Measurements from ENCODE around the gene MEGF6. TPM values are rescaled to one million over a fixed set of nuclear protein-coding genes. Genes with fewer than 3 reads are reported as not detected.

Gene MEGF6
- polyA plus RNA-seq, 1 donor (not counting 4 experiments of a cell fraction or from before 2014, with no cell fraction given) = 0.24 TPM

- TF ChIP-seq EZH2 (IDR thresholded peaks at IDR 0.05; ENCODE audit: low read length) (no peak), CTCF (optimal IDR thresholded peaks at IDR 0.05 in 1 of 3, IDR thresholded peaks at IDR 0.05 in 1 of 3, conservative IDR thresholded peaks at IDR 0.05 in 1 of 3; ENCODE audit: extremely low read depth in 1 of 3, insufficient read depth in 2 of 3, low read length in 3 of 3) (no peak)
These were observed 133.9 kb downstream of the MEGF6 start for GRCh38 chr1:3477241-3477995.

GRCh38 chr1:3476666-3477065, 134.6 kb downstream of the MEGF6 start:
- dilution Hi-C loops (cut with MboI; ENCODE audit: extremely low pct_ligation_motif_present, low sequenced_read_pairs) = no loop called here

More at GRCh38 chr1:3477241-3477995, 133.9 kb downstream of the MEGF6 start:
- Histone ChIP-seq H3K9ac (ENCODE audit: control insufficient read depth, extremely low read depth, insufficient read depth, low read length) (no peak overlapping the region), H3K27ac (ENCODE audit: control insufficient read depth, insufficient read depth, low read length) (no peak overlapping the region), H3K9me1 (ENCODE audit: control insufficient read depth, extremely low read depth, insufficient read depth, low read length) (no peaks in the 10 kb centered on the region), H3K79me2 (ENCODE audit: control insufficient read depth, insufficient read depth, low read length) (no peaks in the 10 kb centered on the region), H3K36me3 (ENCODE audit: control insufficient read depth in 2 of 2, extremely low read depth in 1 of 2, insufficient read depth in 2 of 2, low read length in 2 of 2) (peaks cover 0 to 13% of the 10 kb centered on the region in 2 experiments), H3K4me2 (ENCODE audit: control insufficient read depth, extremely low read depth, insufficient read depth, low read depth, low read length) (no peak overlapping the region), H4K20me1 (ENCODE audit: control insufficient read depth, extremely low read depth, insufficient read depth, low read length) (peaks cover under 1% of the 10 kb centered on the region), H3K4me1 (ENCODE audit: control insufficient read depth, extremely low read depth, insufficient read depth, low read length) (peaks cover 26% of the 10 kb centered on the region), H3K27me3 (ENCODE audit: control insufficient read depth, extremely low read depth, insufficient read depth, low read length) (no peaks in the 10 kb centered on the region), H2AFZ (ENCODE audit: control insufficient read depth, low read length) (no peak overlapping the region), H3K4me3 (ENCODE audit: control insufficient read depth in 2 of 3, extremely low read depth in 1 of 3, insufficient read depth in 2 of 3, low read depth in 1 of 3, low read length in 3 of 3) (no peak overlapping the region), H3K9me3 (ENCODE audit: control insufficient read depth, low read depth, low read length) (no peaks in the 10 kb centered on the region)
- DNase-seq (ENCODE audit: low read depth, low spot score) = no peak
- no peak for FAIRE-seq
- dilution Hi-C loops (cut with MboI; ENCODE audit: extremely low pct_ligation_motif_present, low sequenced_read_pairs) = no loop called here

More at GRCh38 chr1:3476666-3477065, 134.6 kb downstream of the MEGF6 start:
- FAIRE-seq = no peak
- H3K9ac ChIP-seq (ENCODE audit: control insufficient read depth, extremely low read depth, insufficient read depth, low read length) = no peak overlapping the region
- peaks cover 4% of the 10 kb centered on the region for H4K20me1 ChIP-seq (ENCODE audit: control insufficient read depth, extremely low read depth, insufficient read depth, low read length)
- no peak overlapping the region for H3K4me2 ChIP-seq (ENCODE audit: control insufficient read depth, extremely low read depth, insufficient read depth, low read depth, low read length)
- no peak overlapping the region for H3K27ac ChIP-seq (ENCODE audit: control insufficient read depth, insufficient read depth, low read length)
- no peaks in the 10 kb centered on the region for H3K9me3 ChIP-seq (ENCODE audit: control insufficient read depth, low read depth, low read length)
- H3K36me3 ChIP-seq (ENCODE audit: control insufficient read depth in 2 of 2, extremely low read depth in 1 of 2, insufficient read depth in 2 of 2, low read length in 2 of 2) = peaks cover 0 to 13% of the 10 kb centered on the region in 2 experiments
- no peaks in the 10 kb centered on the region for H3K79me2 ChIP-seq (ENCODE audit: control insufficient read depth, insufficient read depth, low read length)
- DNase-seq (ENCODE audit: low read depth, low spot score) = no peak
- no peak overlapping the region for H2AFZ ChIP-seq (ENCODE audit: control insufficient read depth, low read length)
- no peak for TF ChIP-seq CTCF (optimal IDR thresholded peaks at IDR 0.05 in 1 of 3, IDR thresholded peaks at IDR 0.05 in 1 of 3, conservative IDR thresholded peaks at IDR 0.05 in 1 of 3; ENCODE audit: extremely low read depth in 1 of 3, insufficient read depth in 2 of 3, low read length in 3 of 3)
- TF ChIP-seq EZH2 (IDR thresholded peaks at IDR 0.05; ENCODE audit: low read length) = no peak
- H3K27me3 ChIP-seq (ENCODE audit: control insufficient read depth, extremely low read depth, insufficient read depth, low read length) = no peaks in the 10 kb centered on the region
- no peaks in the 10 kb centered on the region for H3K9me1 ChIP-seq (ENCODE audit: control insufficient read depth, extremely low read depth, insufficient read depth, low read length)
- peaks cover 27% of the 10 kb centered on the region for H3K4me1 ChIP-seq (ENCODE audit: control insufficient read depth, extremely low read depth, insufficient read depth, low read length)
- H3K4me3 ChIP-seq (ENCODE audit: control insufficient read depth in 2 of 3, extremely low read depth in 1 of 3, insufficient read depth in 2 of 3, low read depth in 1 of 3, low read length in 3 of 3) = no peak overlapping the region
